HepG2 (cell line): ENCODE results near the gene XPNPEP3. TPM values are rescaled to one million over a fixed set of nuclear protein-coding genes. Genes with fewer than 3 reads are reported as not detected.
A peak's percentile ranks its signal among the peaks of the same experiment; 100 is the strongest.

ENCODE experiments used
- ATAC-seq: fragments of 200-7000 bp; cut with Tn5 transposase; 3 replicates; pipeline ENCODE4 v1.9.1; 2020; ENCODE audit warnings: mild to moderate bottlenecking, moderate library complexity
- BruUV-seq: library from RNA; stranded (reverse); fragments of 400-500 nt; replicated peaks from 2 replicates; lab custom pipeline; 2021; lab: Mats Ljungman, UMichigan
- CTCF ChIA-PET: fragments of 300-600 bp; formaldehyde crosslinking; extraction: SDS; loops from one replicate; lab custom pipeline; 2021; ENCODE audit warnings: low total read pairs, inconsistent platforms, low intra/inter-chr PET ratio; lab: Yijun Ruan, JAX
- POLR2A ChIA-PET: fragments of 350-600 bp; sonication (Branson Sonifier 250); formaldehyde crosslinking; loops from one replicate; lab custom pipeline; 2020; ENCODE audit warnings: antibody characterized with exemption, inconsistent platforms; lab: Yijun Ruan, JAX
- DNase-seq: peaks from one replicate; pipeline ENCODE4 v3.0.0-alpha.2; 2015; ENCODE audit warnings: low spot score
- FAIRE-seq: peaks from 3 replicates; lab custom pipeline; 2011; peaks lifted over from hg19 to GRCh38; lab: Jason Lieb, UNC
- H2AFZ ChIP-seq: one replicate; pipeline ENCODE4 v1.6.1; 2011; ENCODE audit warnings: low read length, inconsistent platforms
- H3K27ac ChIP-seq: fragments of 300-600 bp; 3 replicates; pipeline ENCODE4 v1.8.0; 2011; ENCODE audit warnings: mixed run types, mild to moderate bottlenecking, mixed read lengths, low read length, inconsistent platforms; ENCODE audit not compliant: insufficient read depth; ENCODE audit errors: extremely low read length
- H3K27me3 ChIP-seq, 2 experiments: fragments of 200-600 bp in 1 of 2; 2 replicates in 1 of 2; 3 replicates in 1 of 2; pipeline versions ENCODE4 v1.6.0 to v1.8.0; 2011; ENCODE audit warnings: low read length in 2 of 2, mild to moderate bottlenecking in 2 of 2, moderate library complexity in 2 of 2, inconsistent platforms in 1 of 2; ENCODE audit not compliant: insufficient read depth in 2 of 2, control insufficient read depth in 1 of 2
- H3K36me3 ChIP-seq, 2 experiments: fragments of 200-600 bp in 1 of 2; replicated peaks in 1 of 2; 2 replicates in 1 of 2; 3 replicates in 1 of 2; pipeline versions ENCODE4 v1.5.1 to v1.8.0; 2011; ENCODE audit warnings: low read length in 2 of 2, inconsistent platforms in 1 of 2; ENCODE audit not compliant: insufficient read depth in 2 of 2, control insufficient read depth in 1 of 2
- H3K4me1 ChIP-seq: 2 replicates; pipeline ENCODE4 v1.5.1; 2012; ENCODE audit warnings: low read length, inconsistent platforms; ENCODE audit not compliant: insufficient read depth
- H3K4me2 ChIP-seq: 2 replicates; pipeline ENCODE4 v1.6.0; 2011; ENCODE audit warnings: low read depth, low read length, inconsistent platforms
- H3K4me3 ChIP-seq, 3 experiments: fragments of 200-600 bp in 1 of 3; sonication (generic), shearing (Covaris generic) in 1 of 3; replicated peaks in 1 of 3; 2 replicates each; pipeline ENCODE4 v1.5.1; 2011 to 2016; ENCODE audit warnings: low read length in 3 of 3, inconsistent platforms in 2 of 3, low read depth in 2 of 3, mild to moderate bottlenecking in 2 of 3, control low read depth in 1 of 3, mixed read lengths in 1 of 3; ENCODE audit not compliant: insufficient read depth in 1 of 3
- H3K79me2 ChIP-seq: one replicate; pipeline ENCODE4 v1.6.1; 2011; ENCODE audit warnings: low read length, inconsistent platforms; ENCODE audit not compliant: insufficient read depth
- H3K9ac ChIP-seq: 2 replicates; pipeline ENCODE4 v1.6.0; 2011; ENCODE audit warnings: mild to moderate bottlenecking, low read depth, low read length, inconsistent platforms; ENCODE audit not compliant: insufficient read depth
- H3K9me3 ChIP-seq: 2 replicates; pipeline ENCODE4 v1.5.1; 2012; ENCODE audit warnings: mild to moderate bottlenecking, low read length
- H4K20me1 ChIP-seq: 2 replicates; pipeline ENCODE4 v1.6.0; 2011; ENCODE audit warnings: inconsistent platforms, mild to moderate bottlenecking, low read length, moderate library complexity; ENCODE audit not compliant: insufficient read depth
- KLF13 ChIP-seq: sonication (generic); formaldehyde crosslinking; IDR thresholded peaks from 2 replicates; pipeline ENCODE4 v1.4.0; 2020; ENCODE audit warnings: mild to moderate bottlenecking, missing genetic modification reagents
- PHF21A ChIP-seq: sonication (generic); formaldehyde crosslinking; IDR thresholded peaks from 2 replicates; pipeline ENCODE4 v1.5.0; 2020; ENCODE audit warnings: mild to moderate bottlenecking, missing genetic modification reagents
- POGK ChIP-seq: sonication (generic); formaldehyde crosslinking; conservative IDR thresholded peaks from 2 replicates; pipeline ENCODE4 v1.8.0; 2022; ENCODE audit warnings: mild to moderate bottlenecking, moderate library complexity, missing genetic modification reagents
- RFX3 ChIP-seq: IDR thresholded peaks from 2 replicates; pipeline ENCODE4 v1.6.1; 2016; ENCODE audit warnings: missing biosample characterization, missing genetic modification reagents
- RNF2 ChIP-seq: fragments of 450-650 bp; conservative IDR thresholded peaks from 2 replicates; pipeline ENCODE4 v1.6.1; 2016; ENCODE audit warnings: low read depth
- SSRP1 ChIP-seq: IDR thresholded peaks from 2 replicates; pipeline ENCODE4 v1.6.1; 2016; ENCODE audit warnings: control low read depth
- ZBTB21 ChIP-seq: sonication (generic); formaldehyde crosslinking; IDR thresholded peaks from 2 replicates; pipeline ENCODE4 v1.4.0; 2020; ENCODE audit warnings: missing genetic modification reagents
- ZFP41 ChIP-seq: sonication (generic); formaldehyde crosslinking; IDR thresholded peaks from 2 replicates; pipeline ENCODE4 v1.4.0; 2020; ENCODE audit warnings: mild to moderate bottlenecking, missing genetic modification reagents, borderline replicate concordance
- ZFX ChIP-seq: sonication (generic); formaldehyde crosslinking; IDR thresholded peaks from 2 replicates; pipeline ENCODE4 v1.4.0; 2020; ENCODE audit warnings: mild to moderate bottlenecking, low read depth, missing genetic modification reagents, moderate library complexity
- ZNF333 ChIP-seq: sonication (generic); formaldehyde crosslinking; IDR thresholded peaks from 2 replicates; pipeline ENCODE4 v1.4.0; 2020; ENCODE audit warnings: mild to moderate bottlenecking, missing genetic modification reagents, borderline replicate concordance
- WGBS: methylation state at CpG from one replicate; pipeline ENCODE4 v1.1.6; 2017; ENCODE audit warnings: low lambda C conversion rate; 5-methylcytosine and 5-hydroxymethylcytosine counted together
- in situ Hi-C: cut with HindIII; loops from 2 replicates; pipeline ENCODE4 v1.10.0; 2017; ENCODE audit warnings: low pct_unique_long_range_greater_than_20kb; ENCODE audit not compliant: extremely low pct_ligation_motif_present
- intact Hi-C: fragments of 100-400 bp; cut with micrococcal nuclease; formaldehyde crosslinking; loops from one replicate; pipeline ENCODE4 v1.10.0; 2022; ENCODE audit not compliant: unreplicated experiment
- polyA plus RNA-seq, 8 experiments: library from polyadenylated mRNA; depleted of rRNA in 3 of 8; stranded (reverse) in 7 of 8; unstranded in 1 of 8; fragments of >200 nt; fragmentation: Illumina TruSeq in 4 of 8; extraction: Trizol in 4 of 8; gene quantifications; 2 replicates each; pipeline versions ENCODE4 v1.2.1 to v1.2.3, GENCODE V29; 2011 to 2016; ENCODE audit warnings: low read depth in 4 of 8, missing spikeins in 1 of 8, mixed read lengths in 1 of 8; ENCODE audit not compliant: insufficient read depth in 1 of 8
- total RNA-seq, 5 experiments: library from RNA; depleted of rRNA; stranded (reverse); fragments of >200 nt; fragmentation: Illumina TruSeq; extraction: Trizol; gene quantifications; 2 replicates each; pipeline ENCODE4 v1.2.3, GENCODE V29; 2016; ENCODE audit warnings: low read depth in 1 of 5
- TF ChIP-seq, protein P1 (sequence below): sonication (generic); formaldehyde crosslinking; conservative IDR thresholded peaks from 2 replicates; pipeline ENCODE4 v1.8.0; 2022; ENCODE audit warnings: missing genetic modification reagents

Gene XPNPEP3
- total and polyA plus RNA-seq, 2 of the 13 experiments (the other 11 are each of a cell fraction or from before 2014, with no cell fraction given): 10.3 to 14.0 TPM

GRCh38 chr22:40818747-40819598 lies 38.0 kb upstream of the XPNPEP3 start, which contains the start of gene SLC25A17:
SLC25A17 (minus strand) TSS chr22:40819346; CDS start chr22:40819248, 98 bp downstream.
- ChIA-PET CTCF (no interaction called here), POLR2A (interaction anchor here (0.7 to 1.5 kb wide), 8 partner anchors 9 to 291 kb away, joined by 3 to 9 read pairs (median 4); partner anchors contain the start of genes RBX1, ST13 and XPNPEP3)
- Histone ChIP-seq H3K9me3 (no peaks in the 10 kb centered on the region), H3K4me1 (peaks cover 40% of the 10 kb centered on the region), H2AFZ (peak within 1 kb of the TSS; percentile 88), H3K27ac (peak within 1 kb of the TSS; percentile 80), H3K9ac (peak within 1 kb of the TSS; percentile 85), H3K27me3 (no peaks in the 10 kb centered on the region; a peak in 1 of 5 replicates), H3K79me2 (peaks cover 38% of the 10 kb centered on the region), H4K20me1 (no peaks in the 10 kb centered on the region), H3K4me3 (peak within 1 kb of the TSS; percentile 97 to 98 (median 98)), H3K4me2 (peak within 1 kb of the TSS; percentile 99), H3K36me3 (no peaks in the 10 kb centered on the region; a peak in 1 of 5 replicates)
- intact Hi-C loops: no loop called here
- 0% methylated on average over 15 of the region's 61 CpGs for WGBS
- in situ Hi-C loops: no loop called here
- ATAC-seq (peak; percentile 95), FAIRE-seq (peak; percentile 44), DNase-seq (peak; percentile 76)
- BruUV-seq: no TSS peak
- TF ChIP-seq KLF13 (CRISPR knock-in tag): 0 out of 2 replicates have a peak, but pooled peaks have one; percentile 24
- 0 out of 2 replicates have a peak, but pooled peaks have one; percentile 53 for TF ChIP-seq RNF2
- TF ChIP-seq, protein P1, sequence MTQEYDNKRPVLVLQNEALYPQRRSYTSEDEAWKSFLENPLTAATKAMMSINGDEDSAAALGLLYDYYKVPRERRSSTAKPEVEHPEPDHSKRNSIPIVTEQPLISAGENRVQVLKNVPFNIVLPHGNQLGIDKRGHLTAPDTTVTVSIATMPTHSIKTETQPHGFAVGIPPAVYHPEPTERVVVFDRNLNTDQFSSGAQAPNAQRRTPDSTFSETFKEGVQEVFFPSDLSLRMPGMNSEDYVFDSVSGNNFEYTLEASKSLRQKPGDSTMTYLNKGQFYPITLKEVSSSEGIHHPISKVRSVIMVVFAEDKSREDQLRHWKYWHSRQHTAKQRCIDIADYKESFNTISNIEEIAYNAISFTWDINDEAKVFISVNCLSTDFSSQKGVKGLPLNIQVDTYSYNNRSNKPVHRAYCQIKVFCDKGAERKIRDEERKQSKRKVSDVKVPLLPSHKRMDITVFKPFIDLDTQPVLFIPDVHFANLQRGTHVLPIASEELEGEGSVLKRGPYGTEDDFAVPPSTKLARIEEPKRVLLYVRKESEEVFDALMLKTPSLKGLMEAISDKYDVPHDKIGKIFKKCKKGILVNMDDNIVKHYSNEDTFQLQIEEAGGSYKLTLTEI: no peak
- no peak for TF ChIP-seq ZFP41 (CRISPR knock-in tag)
- no peak for TF ChIP-seq RFX3 (CRISPR knock-in tag)
- TF ChIP-seq PHF21A (CRISPR knock-in tag): peak; percentile 37; the same call in 1 of the 2 replicates
- peak; percentile 85 for TF ChIP-seq ZFX (CRISPR knock-in tag)
- 0 out of 2 replicates have a peak, but pooled peaks have one; percentile 24 for TF ChIP-seq POGK (CRISPR knock-in tag)
- TF ChIP-seq ZBTB21: no peak
- peak; percentile 79 for TF ChIP-seq ZNF333 (CRISPR knock-in tag)
- TF ChIP-seq SSRP1 (CRISPR knock-in tag): no peak
